ENCODE results near the gene CNOT1. TPM values are rescaled to one million over a fixed set of nuclear protein-coding genes. Genes with fewer than 3 reads are reported as not detected.
"Not testable (repeated sequence)": the region's sequence is repeated elsewhere in the genome, so short reads cannot be mapped to it uniquely, and the experiment has no call there.

The CNOT1 gene
- total RNA-seq, 1 donor = 136 TPM

DNA sequence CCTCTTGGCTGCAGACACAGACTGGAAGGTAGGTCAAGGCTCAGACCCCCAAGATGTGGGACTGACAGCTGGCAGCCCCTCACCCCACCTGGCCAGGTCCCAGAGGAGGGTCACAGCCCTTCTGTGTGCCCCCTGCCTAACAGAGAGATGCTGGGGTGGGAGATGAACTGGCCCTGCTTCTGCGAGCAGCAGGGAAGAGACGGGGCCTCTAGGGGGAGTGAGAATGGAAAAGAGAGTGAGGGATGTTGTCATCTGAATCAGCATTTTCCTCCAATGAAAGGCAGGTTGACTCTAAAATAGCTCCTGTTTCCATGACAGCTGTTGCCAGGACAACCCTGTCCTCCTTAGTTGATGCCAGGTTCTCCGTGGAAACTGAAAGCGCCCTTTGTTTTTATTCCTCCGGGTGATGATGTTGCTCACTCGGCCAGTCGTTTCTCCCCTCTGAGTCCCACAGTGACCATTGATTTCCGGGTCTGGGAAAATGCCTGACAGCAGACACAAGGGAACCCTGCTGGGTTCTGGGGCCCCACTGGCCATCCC is 134.6 kb downstream of the CNOT1 start:
- peak overlapping the region; percentile 25 for H3K4me3 ChIP-seq (ENCODE audit: low read depth, low read length)
- peak; percentile 98 for DNase-seq (ENCODE audit: low read depth)

DNA sequence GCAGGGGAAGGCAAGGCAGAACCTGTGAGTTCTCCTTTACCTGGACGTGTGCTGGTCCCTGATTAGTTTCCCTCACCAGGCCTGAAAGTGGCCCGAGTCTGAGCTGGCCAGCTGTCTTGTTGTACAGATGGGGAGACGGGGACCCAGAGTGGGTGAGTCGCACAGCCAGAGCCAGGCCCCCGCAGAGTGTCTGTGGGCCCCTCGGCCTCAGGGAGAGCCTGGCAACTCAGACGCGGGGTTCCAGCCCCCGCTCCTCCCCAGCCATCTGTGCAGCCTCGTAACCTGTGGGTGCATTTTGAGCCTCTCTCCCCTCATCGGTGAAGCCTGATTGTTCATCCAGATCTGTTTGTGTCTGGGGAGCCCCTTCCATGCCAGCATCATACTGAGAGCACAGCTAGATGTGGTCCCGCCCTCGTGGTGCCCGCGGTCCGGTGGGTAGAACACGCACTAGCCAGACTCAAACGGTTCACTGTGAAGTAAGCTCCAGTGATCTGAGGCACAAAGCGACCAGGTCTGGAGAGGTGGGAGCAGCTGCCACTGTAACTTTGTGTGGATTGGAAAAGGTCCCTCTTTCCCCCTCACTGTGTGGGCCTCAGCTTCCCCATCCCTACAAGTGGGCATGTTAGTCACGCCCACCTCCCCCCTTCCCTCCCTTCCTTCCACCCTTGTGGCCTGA is 135.7 kb downstream of the CNOT1 start:
- no peak overlapping the region for H3K4me3 ChIP-seq (ENCODE audit: low read depth, low read length)
- TF ChIP-seq, protein P1, sequence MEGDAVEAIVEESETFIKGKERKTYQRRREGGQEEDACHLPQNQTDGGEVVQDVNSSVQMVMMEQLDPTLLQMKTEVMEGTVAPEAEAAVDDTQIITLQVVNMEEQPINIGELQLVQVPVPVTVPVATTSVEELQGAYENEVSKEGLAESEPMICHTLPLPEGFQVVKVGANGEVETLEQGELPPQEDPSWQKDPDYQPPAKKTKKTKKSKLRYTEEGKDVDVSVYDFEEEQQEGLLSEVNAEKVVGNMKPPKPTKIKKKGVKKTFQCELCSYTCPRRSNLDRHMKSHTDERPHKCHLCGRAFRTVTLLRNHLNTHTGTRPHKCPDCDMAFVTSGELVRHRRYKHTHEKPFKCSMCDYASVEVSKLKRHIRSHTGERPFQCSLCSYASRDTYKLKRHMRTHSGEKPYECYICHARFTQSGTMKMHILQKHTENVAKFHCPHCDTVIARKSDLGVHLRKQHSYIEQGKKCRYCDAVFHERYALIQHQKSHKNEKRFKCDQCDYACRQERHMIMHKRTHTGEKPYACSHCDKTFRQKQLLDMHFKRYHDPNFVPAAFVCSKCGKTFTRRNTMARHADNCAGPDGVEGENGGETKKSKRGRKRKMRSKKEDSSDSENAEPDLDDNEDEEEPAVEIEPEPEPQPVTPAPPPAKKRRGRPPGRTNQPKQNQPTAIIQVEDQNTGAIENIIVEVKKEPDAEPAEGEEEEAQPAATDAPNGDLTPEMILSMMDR (IDR thresholded peaks at IDR 0.05; ENCODE audit: insufficient read depth, low read length) = no peak
- DNase-seq (ENCODE audit: low read depth) = no peak

More for the DNA sequence above, 134.6 kb downstream of the CNOT1 start:
- TF ChIP-seq, protein P1 (IDR thresholded peaks at IDR 0.05; ENCODE audit: insufficient read depth, low read length) = peak; percentile 80

DNA sequence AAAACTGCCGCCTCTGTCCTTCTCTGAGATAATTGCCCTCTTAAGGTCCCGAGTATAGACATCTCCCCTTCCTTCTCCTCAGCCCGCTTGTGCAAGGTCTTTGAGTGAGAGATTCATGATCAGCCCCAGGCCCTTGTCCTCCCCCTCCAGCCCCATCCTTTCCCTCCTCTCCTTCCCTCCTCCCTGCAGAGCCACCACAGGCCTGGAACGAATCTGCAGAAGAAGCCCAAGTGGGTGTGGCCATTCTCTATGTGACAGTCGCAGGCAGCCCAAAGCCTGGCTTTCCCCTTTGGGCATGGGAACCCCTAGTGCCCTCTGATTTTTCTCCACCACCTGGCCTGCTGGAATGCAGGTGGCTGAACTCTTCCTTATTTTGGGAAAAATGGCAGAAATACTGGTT is 136.9 kb downstream of the CNOT1 start:
- H3K4me3 ChIP-seq (ENCODE audit: low read depth, low read length) = no peak overlapping the region
- DNase-seq (ENCODE audit: low read depth) = no peak
- TF ChIP-seq, protein P1 (IDR thresholded peaks at IDR 0.05; ENCODE audit: insufficient read depth, low read length) = no peak

DNA sequence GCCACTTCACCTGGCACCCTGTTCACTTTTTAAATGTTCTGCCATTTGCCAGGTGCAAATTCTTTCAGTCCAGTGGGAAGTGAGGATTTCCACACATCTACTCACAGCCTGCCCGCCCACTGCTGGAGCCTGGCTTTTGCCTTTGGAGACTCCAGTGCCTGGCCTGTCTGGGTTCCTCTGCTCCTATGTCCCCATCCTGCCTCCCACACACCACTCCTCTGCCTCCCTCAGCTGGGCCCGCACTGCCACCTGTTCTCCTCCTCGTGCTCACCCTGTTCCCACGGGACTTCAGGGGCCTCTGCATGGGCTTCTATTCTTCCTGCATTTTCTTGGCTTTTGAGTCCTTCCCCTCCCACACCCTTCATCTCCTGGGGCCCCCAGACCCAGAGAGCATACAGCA is 137.6 kb downstream of the CNOT1 start:
- DNase-seq (ENCODE audit: low read depth) = no peak
- no peak overlapping the region for H3K4me3 ChIP-seq (ENCODE audit: low read depth, low read length)
- TF ChIP-seq, protein P1 (IDR thresholded peaks at IDR 0.05; ENCODE audit: insufficient read depth, low read length) = no peak

DNA sequence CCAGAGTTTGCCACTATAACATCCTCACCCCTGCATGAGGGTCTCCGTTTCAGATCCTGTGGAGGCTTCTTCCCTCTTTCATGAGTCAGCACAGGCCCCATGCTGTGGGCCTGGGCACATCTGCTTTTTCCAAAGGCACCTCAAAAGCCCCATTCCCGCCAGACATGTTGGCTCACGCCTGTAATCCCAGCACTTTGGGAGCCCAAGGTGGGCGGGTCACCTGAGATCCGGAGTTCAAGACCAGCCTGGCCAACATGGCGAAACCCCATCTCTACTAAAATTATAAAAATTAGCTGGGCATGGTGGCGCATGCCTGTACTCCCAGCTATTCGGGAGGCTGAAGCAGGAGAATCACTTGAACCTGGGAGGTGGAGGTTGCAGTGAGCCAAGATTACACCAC is 139.1 kb downstream of the CNOT1 start:
- not testable (repeated sequence) for H3K4me3 ChIP-seq (ENCODE audit: low read depth, low read length); DNase-seq (ENCODE audit: low read depth)

DNA sequence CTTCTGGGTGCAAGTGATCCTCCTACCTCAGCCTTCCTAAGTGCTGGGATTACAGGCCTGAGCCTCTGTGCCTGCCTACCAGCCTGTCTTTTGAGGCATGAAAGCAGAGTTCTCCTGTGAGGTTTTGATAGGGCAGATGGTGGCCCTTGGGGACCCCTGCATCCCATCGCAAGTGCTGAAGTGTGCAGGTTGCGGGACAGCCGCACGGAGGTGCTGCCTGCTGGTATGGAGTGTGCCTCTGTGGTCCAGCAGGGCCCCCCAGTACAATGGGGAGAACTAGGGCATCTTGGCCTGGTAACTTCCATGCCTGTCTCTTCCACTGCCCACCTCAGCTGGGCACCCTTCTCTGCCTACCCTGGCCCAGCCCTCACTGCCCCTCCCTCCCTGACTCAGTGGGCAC is 139.6 kb downstream of the CNOT1 start:
- DNase-seq (ENCODE audit: low read depth) = no peak
- no peak overlapping the region for H3K4me3 ChIP-seq (ENCODE audit: low read depth, low read length)
- TF ChIP-seq, protein P1 (IDR thresholded peaks at IDR 0.05; ENCODE audit: insufficient read depth, low read length) = no peak

DNA sequence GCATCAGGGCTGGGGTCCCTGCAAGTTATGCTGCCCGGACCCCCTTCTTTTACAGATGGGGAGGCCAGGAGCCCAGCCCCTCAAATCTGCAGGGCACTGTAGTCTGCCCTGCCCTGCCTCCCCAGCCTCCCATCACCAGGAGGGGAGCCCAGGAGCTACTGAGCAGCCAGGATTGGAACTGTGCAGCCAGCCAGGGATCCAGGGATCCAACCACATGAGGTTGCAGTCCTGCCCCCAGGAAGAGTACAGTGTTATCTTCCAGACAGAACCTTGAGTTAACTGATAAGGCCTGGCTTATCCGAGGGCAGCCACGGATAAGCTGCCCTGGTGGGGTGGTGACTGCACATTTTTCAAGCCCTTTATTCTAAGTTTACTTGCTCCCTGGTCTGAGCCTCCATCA is 141.1 kb downstream of the CNOT1 start:
- DNase-seq (ENCODE audit: low read depth) = no peak
- H3K4me3 ChIP-seq (ENCODE audit: low read depth, low read length) = no peak overlapping the region
- TF ChIP-seq, protein P1 (IDR thresholded peaks at IDR 0.05; ENCODE audit: insufficient read depth, low read length) = no peak
